Kidney (tissue), 14 donors: ENCODE data around the gene COL23A1. TPM values are rescaled to one million over a fixed set of nuclear protein-coding genes. Genes with fewer than 3 reads are reported as not detected.

Experiments
- DNase-seq, 5 donors: peaks; one replicate each; pipeline ENCODE4 v3.0.0-alpha.2; 2013 to 2020
- FAIRE-seq: peaks from 2 replicates; lab custom pipeline; 2012; peaks lifted over from hg19 to GRCh38; lab: Jason Lieb, UNC
- H3K27ac ChIP-seq, 2 donors: one replicate each; pipeline ENCODE4 v1.7.0; 2013; ENCODE audit warnings: low read depth in 2 of 2, low read length in 2 of 2, inconsistent platforms in 1 of 2
- H3K27me3 ChIP-seq: one replicate; pipeline ENCODE4 v1.7.1; 2013; ENCODE audit warnings: low read length, inconsistent platforms; ENCODE audit not compliant: control insufficient read depth, insufficient read depth
- H3K36me3 ChIP-seq, 3 donors: one replicate each; pipeline versions ENCODE4 v1.7.0 to v1.7.1; 2013; ENCODE audit warnings: low read length in 3 of 3, control low read depth in 1 of 3, inconsistent platforms in 1 of 3; ENCODE audit not compliant: insufficient read depth in 3 of 3, control insufficient read depth in 2 of 3
- H3K4me1 ChIP-seq, 3 donors: one replicate each; pipeline versions ENCODE4 v1.7.0 to v1.7.1; 2013; ENCODE audit warnings: low read length in 3 of 3, inconsistent platforms in 1 of 3, low read depth in 1 of 3; ENCODE audit not compliant: control insufficient read depth in 2 of 3, insufficient read depth in 2 of 3
- H3K4me3 ChIP-seq, 3 donors: one replicate each; pipeline versions ENCODE4 v1.7.0 to v1.8.1; 2013; ENCODE audit warnings: low read length in 3 of 3, control low read depth in 1 of 3, inconsistent platforms in 1 of 3
- H3K9ac ChIP-seq, 3 donors: one replicate each; pipeline versions ENCODE4 v1.7.0 to v1.7.1; 2013; ENCODE audit warnings: low read length in 3 of 3, control low read depth in 1 of 3, inconsistent platforms in 1 of 3
- H3K9me3 ChIP-seq, 3 donors: one replicate each; pipeline versions ENCODE4 v1.7.0 to v1.7.1; 2013; ENCODE audit warnings: low read length in 3 of 3, control low read depth in 1 of 3, inconsistent platforms in 1 of 3; ENCODE audit not compliant: control insufficient read depth in 2 of 3, insufficient read depth in 1 of 3
- intact Hi-C: fragments of 100-400 bp; cut with DNase I; formaldehyde crosslinking; loops from one replicate; pipeline ENCODE4 v1.11.1; 2022
- polyA plus RNA-seq: library from polyadenylated mRNA; stranded (reverse); fragments of 350-450 nt; fragmentation: Illumina TruSeq; extraction: RNeasy Lipid Tissue Mini Kit (QIAGEN cat#74804); gene quantifications from one replicate; pipeline ENCODE4 v1.2.3, GENCODE V29; 2014; ENCODE audit warnings: low read depth, low replicate concordance; ENCODE audit not compliant: insufficient read depth
- total RNA-seq: library from RNA; stranded (reverse); fragmentation: NEBNext Ultra II Directional; extraction: Animal tissue kit (Norgen Biotek cat#: 25700); gene quantifications from one replicate; pipeline ENCODE4 v1.2.1, GENCODE V29; 2021
- TF ChIP-seq, protein P1 (sequence below): IDR thresholded peaks from 3 replicates; pipeline ENCODE4 v1.5.1; 2012; ENCODE audit warnings: mild to moderate bottlenecking, moderate library complexity, borderline replicate concordance; ENCODE audit not compliant: insufficient read depth; ENCODE audit errors: extremely low read depth
- donor health status: control.
- donor health status: control.
- donor health status: control.
- donor health status: control.
- donor health status: control.
- donor health status: DM: yes; HTN: yes; CAD: no.
- donor health status: Normal renal cell carcinoma (clear cell type).

COL23A1 gene
- total and polyA plus RNA-seq, 2 donors from 2014 or later: 4.1 to 8.7 TPM

DNA sequence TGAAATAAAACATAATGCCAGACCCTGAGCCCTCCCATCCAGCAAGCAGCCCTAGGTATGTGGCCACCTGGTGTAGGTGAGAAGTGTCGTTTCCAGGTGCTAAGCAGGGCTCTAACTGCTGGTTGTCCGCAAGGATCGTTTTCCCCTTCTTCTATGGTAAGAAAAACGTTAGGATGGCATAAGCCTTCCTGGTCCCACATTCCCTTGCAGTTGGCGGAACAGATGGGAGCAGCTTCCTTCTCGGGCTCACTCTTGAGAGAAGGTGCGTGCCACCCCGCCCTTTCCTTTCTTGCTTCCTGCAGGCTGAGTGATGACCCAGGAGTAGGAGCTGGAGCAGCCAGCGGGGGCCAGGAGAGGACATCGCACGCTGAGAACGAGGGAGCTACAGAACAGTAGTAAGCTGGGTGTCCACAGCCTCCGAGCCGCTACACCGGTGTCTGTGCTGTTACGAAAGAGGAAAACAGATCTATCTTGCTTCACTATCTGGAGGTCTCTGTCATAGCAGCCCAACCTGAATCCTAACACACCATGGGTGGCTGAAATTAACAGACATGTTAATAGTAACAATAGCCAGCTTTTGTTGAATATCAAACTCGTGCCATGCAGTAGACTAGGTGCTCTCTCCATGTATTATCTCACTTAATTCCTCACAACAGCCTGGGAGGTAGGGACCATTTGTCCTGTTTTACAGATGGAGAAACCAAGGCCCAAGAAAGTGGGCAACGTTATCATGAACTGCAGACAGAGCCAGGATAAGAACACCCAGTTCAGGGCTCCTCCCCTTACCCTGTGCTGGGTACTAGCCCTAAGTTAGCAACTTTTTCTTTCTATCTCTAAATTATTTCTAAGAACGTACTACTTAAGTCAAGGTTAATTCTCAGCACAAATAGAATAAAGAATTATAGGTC is 139.8 kb downstream of the COL23A1 start:
- intact Hi-C loops: no loop called here
- no peak overlapping the region for H3K27ac ChIP-seq
- H3K9me3 ChIP-seq: no peaks in the 10 kb centered on the region
- no peak overlapping the region for H3K9ac ChIP-seq
- H3K36me3 ChIP-seq: no peaks in the 10 kb centered on the region
- no peak for FAIRE-seq
- H3K4me3 ChIP-seq: no peak overlapping the region
- H3K4me1 ChIP-seq: no peaks in the 10 kb centered on the region
- DNase-seq: peak in 1 of 5 donors; percentile 28
- TF ChIP-seq, protein P1, sequence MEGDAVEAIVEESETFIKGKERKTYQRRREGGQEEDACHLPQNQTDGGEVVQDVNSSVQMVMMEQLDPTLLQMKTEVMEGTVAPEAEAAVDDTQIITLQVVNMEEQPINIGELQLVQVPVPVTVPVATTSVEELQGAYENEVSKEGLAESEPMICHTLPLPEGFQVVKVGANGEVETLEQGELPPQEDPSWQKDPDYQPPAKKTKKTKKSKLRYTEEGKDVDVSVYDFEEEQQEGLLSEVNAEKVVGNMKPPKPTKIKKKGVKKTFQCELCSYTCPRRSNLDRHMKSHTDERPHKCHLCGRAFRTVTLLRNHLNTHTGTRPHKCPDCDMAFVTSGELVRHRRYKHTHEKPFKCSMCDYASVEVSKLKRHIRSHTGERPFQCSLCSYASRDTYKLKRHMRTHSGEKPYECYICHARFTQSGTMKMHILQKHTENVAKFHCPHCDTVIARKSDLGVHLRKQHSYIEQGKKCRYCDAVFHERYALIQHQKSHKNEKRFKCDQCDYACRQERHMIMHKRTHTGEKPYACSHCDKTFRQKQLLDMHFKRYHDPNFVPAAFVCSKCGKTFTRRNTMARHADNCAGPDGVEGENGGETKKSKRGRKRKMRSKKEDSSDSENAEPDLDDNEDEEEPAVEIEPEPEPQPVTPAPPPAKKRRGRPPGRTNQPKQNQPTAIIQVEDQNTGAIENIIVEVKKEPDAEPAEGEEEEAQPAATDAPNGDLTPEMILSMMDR: no peak
- no peaks in the 10 kb centered on the region for H3K27me3 ChIP-seq

DNA sequence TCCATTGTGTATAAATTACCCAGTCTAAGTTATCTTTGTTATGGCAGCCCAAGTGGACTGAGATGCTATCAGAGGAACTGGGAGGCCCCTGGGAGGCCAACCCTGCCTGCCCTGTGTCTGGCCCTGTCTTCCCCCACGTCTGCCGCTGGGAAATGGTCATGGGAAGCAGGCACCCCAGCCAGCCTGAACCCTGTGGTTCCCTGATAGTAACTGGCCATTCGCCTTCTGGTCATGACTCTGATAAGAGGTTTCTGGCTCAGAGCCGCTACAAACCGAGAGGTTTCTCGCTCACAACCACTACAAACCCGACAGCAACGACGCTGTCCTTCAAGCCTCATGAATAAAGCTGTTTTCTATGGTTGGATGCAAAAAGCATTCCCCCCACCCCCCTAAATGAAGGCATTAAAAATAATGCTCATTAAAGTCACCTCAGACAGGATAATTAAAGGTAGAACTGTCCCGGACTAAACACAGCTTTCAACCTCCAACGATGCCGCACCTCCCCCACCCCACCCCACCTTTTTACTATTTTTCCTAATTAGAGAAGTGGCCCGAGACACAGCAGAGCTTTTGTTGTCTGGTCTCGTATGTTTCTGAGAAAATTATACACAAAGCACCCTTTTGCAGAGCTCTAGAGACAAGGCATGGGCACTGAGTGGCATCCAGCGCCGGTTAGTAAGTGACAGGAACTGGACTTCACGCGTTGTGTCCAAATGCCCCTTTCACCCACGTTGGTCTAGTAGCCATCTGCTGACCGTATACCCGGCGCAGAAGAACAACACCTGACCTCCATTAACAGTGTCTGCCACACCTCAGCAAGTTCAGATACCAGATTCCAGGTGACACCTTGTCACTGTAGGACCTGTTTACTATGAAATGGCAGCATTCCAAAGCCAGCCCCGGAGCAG is 140.8 kb downstream of the COL23A1 start:
- FAIRE-seq: no peak

DNA sequence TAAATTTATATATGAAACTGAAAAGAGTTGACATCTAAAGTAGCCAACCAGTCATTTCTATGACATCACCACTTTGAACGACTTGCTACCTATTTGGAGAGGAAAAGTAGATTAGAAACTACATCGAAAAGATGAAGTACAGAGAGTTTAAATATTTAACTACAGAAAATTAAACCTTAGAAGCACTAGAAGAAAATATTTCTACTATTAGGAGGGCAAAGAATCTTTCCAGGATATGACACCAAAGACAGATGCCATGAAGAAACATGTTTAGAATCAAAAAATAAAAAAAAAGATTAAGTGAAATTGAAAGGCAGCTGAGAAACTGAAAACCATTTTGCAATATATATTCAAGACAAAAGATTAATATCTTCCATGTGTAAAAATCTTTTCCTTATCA is 144.7 kb downstream of the COL23A1 start:
- Histone ChIP-seq H3K4me1 (no peaks in the 10 kb centered on the region), H3K27ac (no peak overlapping the region), H3K36me3 (no peaks in the 10 kb centered on the region), H3K9ac (no peak overlapping the region), H3K4me3 (no peak overlapping the region), H3K9me3 (no peaks in the 10 kb centered on the region), H3K27me3 (no peaks in the 10 kb centered on the region)
- TF ChIP-seq, protein P1: no peak
- FAIRE-seq (no peak), DNase-seq (no peak)
- intact Hi-C loops: no loop called here

More for the DNA sequence above, 140.8 kb downstream of the COL23A1 start:
- TF ChIP-seq, protein P1: no peak
- Histone ChIP-seq H3K27me3 (no peaks in the 10 kb centered on the region), H3K27ac (no peak overlapping the region), H3K9ac (no peak overlapping the region), H3K9me3 (no peaks in the 10 kb centered on the region), H3K4me3 (no peak overlapping the region), H3K36me3 (no peaks in the 10 kb centered on the region), H3K4me1 (no peaks in the 10 kb centered on the region)
- peak in 1 of 5 donors; percentile 36 for DNase-seq
- intact Hi-C loops: no loop called here
